GM19035 (cell line): Measurements from ENCODE around the gene GCG.

Experiments used
- ATAC-seq: cut with Tn5 transposase; IDR thresholded peaks from one replicate; pipeline ENCODE4 v1.9.1; 2021; ENCODE audit not compliant: unreplicated experiment

The GCG gene

DNA sequence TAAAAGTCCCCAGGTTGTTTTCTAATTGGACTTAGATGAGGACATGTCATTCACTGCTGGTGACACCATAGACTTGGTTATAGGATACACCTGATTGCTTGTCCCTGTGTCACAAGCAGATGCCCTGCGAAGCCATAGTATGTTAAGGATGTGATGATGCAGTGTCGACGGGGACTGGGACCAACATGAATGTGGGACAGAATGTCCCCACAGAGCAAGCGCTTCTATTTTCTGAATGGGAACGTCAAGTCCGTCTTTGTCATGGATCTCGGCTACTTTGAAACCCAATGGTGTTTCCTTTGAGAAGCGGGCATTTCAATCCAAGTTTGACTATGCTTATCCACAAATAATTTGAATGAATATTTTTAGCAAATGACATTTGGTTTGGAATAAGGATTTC lies 2.1 kb downstream of the GCG start:
- ATAC-seq, result no peak

DNA sequence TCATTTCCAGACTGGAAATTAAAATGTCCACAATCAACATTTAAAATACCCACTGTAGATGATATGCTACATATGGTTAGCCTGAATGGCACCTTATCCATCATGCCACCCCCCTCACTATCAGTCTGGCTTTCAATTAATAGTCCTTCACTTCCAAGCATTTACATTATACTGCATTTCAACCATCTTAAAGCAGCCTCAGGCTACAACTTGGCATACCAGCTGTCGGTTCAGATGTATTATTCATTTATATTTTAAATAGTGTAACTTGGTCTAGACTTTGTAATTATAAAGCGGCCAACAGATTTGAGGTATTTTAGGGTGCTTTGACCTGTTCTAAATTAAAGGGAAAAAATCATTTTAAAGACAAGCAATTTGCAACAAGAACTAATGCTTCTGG lies 2.6 kb downstream of the GCG start:
- no peak for ATAC-seq

DNA sequence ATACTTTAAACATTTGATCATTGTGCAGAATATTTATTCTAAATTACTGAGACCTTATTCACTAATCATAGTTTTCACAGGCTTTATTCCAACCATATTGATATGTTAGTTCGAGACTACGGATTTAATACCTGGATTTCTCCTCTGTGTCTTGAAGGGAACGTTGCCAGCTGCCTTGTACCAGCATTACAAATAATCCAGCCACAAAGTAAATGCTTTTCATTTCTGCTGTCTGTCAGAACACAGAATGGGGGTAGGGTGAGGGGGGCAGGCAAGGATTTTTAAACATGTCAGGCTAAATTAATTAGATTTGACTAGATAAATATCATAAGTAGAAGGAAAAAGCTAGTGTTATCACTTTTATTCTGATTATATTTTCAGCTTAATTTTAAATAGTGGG lies 3.1 kb downstream of the GCG start:
- ATAC-seq, result no peak

- ATAC-seq, result no peak
Measured at GRCh38 chr2:162143969-162144368, 8.1 kb downstream of the GCG start.

- ATAC-seq, result no peak
Measured at GRCh38 chr2:162138310-162138709, 13.7 kb downstream of the GCG start.

- no peak for ATAC-seq
Measured at GRCh38 chr2:162127422-162127821, 24.6 kb downstream of the GCG start.

DNA sequence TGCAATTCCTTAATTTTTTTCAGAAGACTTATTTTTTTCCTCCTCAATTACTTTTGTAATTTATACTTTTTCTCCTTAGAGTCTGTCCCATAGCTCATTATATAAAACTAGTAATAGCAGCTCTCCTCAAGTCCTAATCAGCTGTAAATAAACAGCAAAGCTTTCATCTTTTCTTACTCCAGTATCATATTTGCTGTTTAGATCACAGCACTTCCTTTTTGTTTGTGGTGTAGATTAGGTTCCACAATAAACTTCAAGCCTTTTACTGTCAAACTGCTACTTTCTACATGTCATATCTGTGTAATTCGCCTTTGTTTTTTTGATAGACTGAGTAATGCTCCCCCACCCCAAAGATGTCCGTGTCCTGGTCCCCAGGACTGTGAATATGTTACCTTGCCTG lies 25.5 kb downstream of the GCG start:
- no peak for ATAC-seq

GRCh38 chr2:162126111-162126519 lies 25.9 kb downstream of the GCG start:
- ATAC-seq, result peak; percentile 90

DNA sequence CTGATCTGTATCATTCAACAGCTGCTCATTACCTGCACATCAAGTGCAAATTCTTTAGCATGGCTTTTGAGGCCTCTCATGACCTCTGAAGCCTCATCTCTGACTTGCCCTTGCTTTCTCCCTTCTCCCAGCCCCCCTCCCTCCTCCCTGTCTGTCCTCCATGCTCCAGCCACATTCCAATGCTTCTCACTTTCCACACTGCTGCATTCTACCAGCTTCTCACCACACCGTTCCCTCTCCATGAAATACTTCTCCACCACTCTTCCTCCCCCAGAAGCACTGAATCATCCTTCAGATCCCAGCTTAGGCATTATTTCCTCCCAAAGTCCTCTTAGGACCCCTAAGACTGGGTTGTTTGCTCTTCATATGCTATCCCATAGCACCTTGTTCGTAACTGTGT lies 26.9 kb downstream of the GCG start:
- ATAC-seq, result no peak

GRCh38 chr2:162123806-162124758 lies 28.0 kb downstream of the GCG start:
- ATAC-seq, result peak; percentile 59

GRCh38 chr2:162118166-162119031 lies 33.6 kb downstream of the GCG start:
- ATAC-seq, result no peak

- ATAC-seq, result no peak
Measured at GRCh38 chr2:162116352-162116751, 35.7 kb downstream of the GCG start.

DNA sequence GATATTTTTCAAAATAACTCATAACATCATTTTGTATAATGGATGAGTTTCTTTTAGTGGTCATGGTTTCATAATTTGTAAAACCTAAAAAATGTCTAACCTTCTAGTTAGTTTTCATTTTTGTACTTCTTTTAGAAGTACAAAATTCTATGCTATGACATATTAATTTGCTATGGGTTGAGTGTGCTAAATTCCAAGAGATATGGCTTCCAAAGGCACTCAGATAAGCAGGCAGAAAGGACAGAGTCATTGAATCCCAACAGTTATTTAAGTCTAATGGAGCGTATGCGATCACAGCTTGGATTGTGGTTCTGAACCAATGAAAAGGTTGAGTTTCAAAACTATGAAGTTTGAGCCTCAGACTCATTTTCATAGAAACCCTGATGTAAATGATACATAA lies 37.0 kb downstream of the GCG start:
- ATAC-seq, result no peak

GRCh38 chr2:162114271-162114670 lies 37.8 kb downstream of the GCG start:
- no peak for ATAC-seq

- no peak for ATAC-seq
Measured at GRCh38 chr2:162113776-162114168, 38.3 kb downstream of the GCG start.

DNA sequence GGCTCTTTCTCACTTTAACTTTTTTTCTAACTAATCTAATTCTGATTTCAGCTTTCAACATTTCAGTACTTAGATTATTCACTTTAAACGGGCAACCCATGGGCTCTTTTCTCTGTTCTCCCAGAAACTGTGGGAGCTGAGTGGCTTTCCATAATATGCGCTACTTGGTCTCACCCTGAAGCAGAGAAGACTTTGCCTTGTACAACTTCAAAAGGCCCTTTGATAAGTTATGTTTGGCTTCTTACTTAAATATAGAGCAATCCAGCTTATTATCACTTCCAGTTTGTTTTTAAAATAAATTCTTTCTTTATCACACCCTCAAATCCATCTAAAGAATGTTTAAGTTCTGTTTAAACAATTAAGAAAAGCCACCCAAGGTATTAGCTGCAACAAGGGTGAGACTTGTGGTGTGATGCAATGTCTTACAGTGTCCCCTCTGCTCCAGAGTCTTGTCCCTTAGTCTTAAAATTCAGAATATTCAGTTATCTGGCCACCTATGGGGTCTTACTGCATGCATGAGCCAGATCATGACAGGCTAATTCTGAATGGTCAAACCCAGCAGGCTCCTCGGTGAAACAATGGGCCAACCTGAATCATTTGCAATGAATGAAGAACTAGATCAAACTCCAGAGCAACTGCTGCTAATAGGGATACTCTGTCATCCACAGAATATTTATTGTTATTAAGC lies 38.8 kb downstream of the GCG start:
- ATAC-seq, result no peak

- no peak for ATAC-seq
Measured at GRCh38 chr2:162111958-162112850, 39.8 kb downstream of the GCG start.

GRCh38 chr2:162107361-162107901 lies 44.6 kb downstream of the GCG start:
- no peak for ATAC-seq

DNA sequence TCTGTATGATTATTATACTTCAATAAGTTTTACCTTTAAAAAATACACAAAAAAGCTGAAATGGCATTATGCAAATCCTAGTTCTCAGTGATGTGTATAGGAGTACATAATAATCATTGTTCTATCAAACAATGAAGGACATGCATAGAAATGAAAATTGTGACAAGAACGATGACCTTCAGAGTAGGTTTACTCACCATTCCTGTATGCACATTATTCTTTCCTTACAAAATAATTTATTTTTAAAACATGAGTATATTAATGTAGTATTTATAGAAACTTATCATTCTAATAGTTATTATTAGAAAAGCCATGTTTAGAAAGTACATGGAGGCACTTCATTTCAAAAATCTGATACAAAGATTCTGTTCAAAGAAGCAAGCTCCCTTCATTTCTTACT lies 45.3 kb downstream of the GCG start:
- ATAC-seq, result no peak

- ATAC-seq, result no peak
Measured at GRCh38 chr2:162106146-162106551, 45.9 kb downstream of the GCG start.
